Liver (tissue), 9 donors: ENCODE data around the gene PTP4A2. TPM values are rescaled to one million over a fixed set of nuclear protein-coding genes. Genes with fewer than 3 reads are reported as not detected.

Source experiments
- DNase-seq: peaks from one replicate; pipeline ENCODE4 v3.0.0-alpha.2; 2017; ENCODE audit warnings: low spot score
- H3K27ac ChIP-seq, 2 donors: one replicate each; pipeline ENCODE4 v1.7.0; 2013; ENCODE audit warnings: inconsistent platforms in 2 of 2, low read length in 2 of 2, control low read depth in 1 of 2, low read depth in 1 of 2, mild to moderate bottlenecking in 1 of 2
- H3K27me3 ChIP-seq, 4 donors: one replicate each; pipeline versions ENCODE4 v1.6.1 to v1.7.0; 2013; ENCODE audit warnings: low read length in 3 of 4, inconsistent platforms in 1 of 4, mild to moderate bottlenecking in 1 of 4, moderate library complexity in 1 of 4; ENCODE audit not compliant: control insufficient read depth in 4 of 4, insufficient read depth in 4 of 4
- H3K36me3 ChIP-seq, 4 donors: one replicate each; pipeline versions ENCODE4 v1.6.1 to v1.7.0; 2013; ENCODE audit warnings: low read length in 3 of 4, mild to moderate bottlenecking in 3 of 4, low read depth in 1 of 4, moderate library complexity in 1 of 4; ENCODE audit not compliant: control insufficient read depth in 4 of 4, insufficient read depth in 3 of 4
- H3K4me1 ChIP-seq, 4 donors: one replicate each; pipeline versions ENCODE4 v1.6.1 to v1.7.0; 2013; ENCODE audit warnings: low read length in 3 of 4, mild to moderate bottlenecking in 3 of 4, moderate library complexity in 1 of 4; ENCODE audit not compliant: control insufficient read depth in 4 of 4, insufficient read depth in 4 of 4
- H3K4me3 ChIP-seq, 3 donors: one replicate each; pipeline versions ENCODE4 v1.6.1 to v1.7.0; 2013; ENCODE audit warnings: low read length in 3 of 3, control low read depth in 1 of 3, low read depth in 1 of 3, mild to moderate bottlenecking in 1 of 3
- H3K9ac ChIP-seq, 2 donors: one replicate each; pipeline ENCODE4 v1.7.0; 2013; ENCODE audit warnings: low read length in 2 of 2, mild to moderate bottlenecking in 2 of 2, moderate library complexity in 2 of 2, control low read depth in 1 of 2, low read depth in 1 of 2
- H3K9me3 ChIP-seq, 4 donors: one replicate each; pipeline versions ENCODE4 v1.6.1 to v1.7.0; 2013; ENCODE audit warnings: low read length in 3 of 4; ENCODE audit not compliant: control insufficient read depth in 4 of 4
- EGR1 ChIP-seq, 2 donors: IDR thresholded peaks; 2 replicates each; pipeline ENCODE4 v1.6.1; 2016 to 2018; ENCODE audit warnings: antibody characterized with exemption in 2 of 2, low read depth in 2 of 2
- FOXA1 ChIP-seq: IDR thresholded peaks from 2 replicates; pipeline ENCODE4 v1.6.1; 2016; ENCODE audit warnings: antibody characterized with exemption
- FOXA2 ChIP-seq: IDR thresholded peaks from 2 replicates; pipeline ENCODE4 v1.6.1; 2016; ENCODE audit warnings: antibody characterized with exemption
- GABPA ChIP-seq, 2 donors: IDR thresholded peaks in 1 of 2; conservative IDR thresholded peaks in 1 of 2; 2 replicates each; pipeline ENCODE4 v1.6.1; 2016; ENCODE audit warnings: antibody characterized with exemption in 2 of 2, mild to moderate bottlenecking in 1 of 2, moderate library complexity in 1 of 2
- HNF4A ChIP-seq, 2 donors: conservative IDR thresholded peaks; 2 replicates each; pipeline ENCODE4 v1.6.1; 2016; ENCODE audit warnings: antibody characterized with exemption in 2 of 2, mild to moderate bottlenecking in 2 of 2
- HNF4G ChIP-seq: IDR thresholded peaks from 2 replicates; pipeline ENCODE4 v1.6.1; 2016; ENCODE audit warnings: antibody characterized with exemption
- JUND ChIP-seq, 2 donors: IDR thresholded peaks; 2 replicates each; pipeline ENCODE4 v1.6.1; 2016; ENCODE audit warnings: antibody characterized with exemption in 2 of 2
- NR2F2 ChIP-seq: IDR thresholded peaks from 2 replicates; pipeline ENCODE4 v1.6.1; 2016; ENCODE audit warnings: antibody characterized with exemption
- RAD21 ChIP-seq, 2 donors: IDR thresholded peaks; 2 replicates each; pipeline ENCODE4 v1.6.1; 2016; ENCODE audit warnings: antibody characterized with exemption in 2 of 2, mild to moderate bottlenecking in 2 of 2
- RXRA ChIP-seq, 2 donors: IDR thresholded peaks; 2 replicates each; pipeline ENCODE4 v1.6.1; 2017 to 2018; ENCODE audit warnings: antibody characterized with exemption in 2 of 2, mild to moderate bottlenecking in 1 of 2
- SP1 ChIP-seq: IDR thresholded peaks from 2 replicates; pipeline ENCODE4 v1.6.1; 2018; ENCODE audit warnings: antibody characterized with exemption, mild to moderate bottlenecking
- TAF1 ChIP-seq: conservative IDR thresholded peaks from 2 replicates; pipeline ENCODE4 v1.6.1; 2016; ENCODE audit warnings: antibody characterized with exemption, mild to moderate bottlenecking
- YY1 ChIP-seq: IDR thresholded peaks from 2 replicates; pipeline ENCODE4 v1.6.1; 2016; ENCODE audit warnings: antibody characterized with exemption, mild to moderate bottlenecking
- WGBS: extraction: QIAGEN DNeasy Blood & Tissue Kit; methylation state at CpG from one replicate; pipeline ENCODE4 v1.1.7; 2013; 5-methylcytosine and 5-hydroxymethylcytosine counted together
- polyA plus RNA-seq, 2 donors: library from polyadenylated mRNA; stranded (reverse) in 1 of 2; unstranded in 1 of 2; fragments of 200-250 nt in 1 of 2; fragments of >200 nt in 1 of 2; fragmentation: Nextera tagmentation in 1 of 2; extraction: Ambion mirVana in 1 of 2; gene quantifications; one replicate each; pipeline versions ENCODE4 v1.2.1 to v1.2.3, GENCODE V29; 2013 to 2015
- total RNA-seq, 2 donors: library from RNA; depleted of rRNA; stranded (reverse); fragments of >200 nt; gene quantifications; one replicate each; pipeline ENCODE4 v1.2.3, GENCODE V29; 2014
- TF ChIP-seq, protein P1 (sequence below): IDR thresholded peaks from 2 replicates; pipeline ENCODE4 v1.6.1; 2016; ENCODE audit warnings: antibody characterized with exemption
- TF ChIP-seq, protein P2 (sequence below): IDR thresholded peaks from 2 replicates; pipeline ENCODE4 v1.6.1; 2016; ENCODE audit warnings: antibody characterized with exemption, mild to moderate bottlenecking
- TF ChIP-seq, protein P3 (sequence below): fragments of 150-350 bp; IDR thresholded peaks from 2 replicates; pipeline ENCODE4 v1.5.1; 2017; ENCODE audit warnings: improper control_type of control experiment, low read depth, low read length; ENCODE audit not compliant: missing input control
- TF ChIP-seq, protein P4 (sequence below): IDR thresholded peaks from 2 replicates; pipeline ENCODE4 v1.6.1; 2016; ENCODE audit warnings: antibody characterized with exemption
- donor health status: healthy.
- donor health status: healthy.
- donor health status: healthy.
- donor health status: healthy.
- donor health status: healthy.

PTP4A2 gene
- total and polyA plus RNA-seq, 4 donors, result 47.7 to 98.1 (median 71.9) TPM

DNA sequence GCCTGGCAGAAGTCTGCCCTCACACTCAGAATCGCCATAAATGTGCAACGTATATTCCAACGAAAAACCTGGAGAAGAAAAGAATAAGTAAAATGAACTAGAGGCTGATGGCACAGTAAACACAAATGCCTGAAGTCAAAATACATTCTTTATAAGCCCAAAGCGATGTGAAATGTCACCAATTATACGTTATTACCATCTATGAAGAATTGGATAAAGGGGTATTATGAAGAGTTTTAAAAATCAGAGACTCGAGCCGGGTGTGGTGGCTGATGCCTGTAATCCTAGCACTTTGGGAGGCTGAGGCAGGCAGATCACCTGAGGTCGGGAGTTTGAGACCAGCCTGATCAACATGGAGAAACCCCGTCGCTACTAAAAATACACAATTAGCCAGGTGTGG is 18.6 kb downstream of the PTP4A2 start:
- no peaks in the 10 kb centered on the region for H3K27me3 ChIP-seq
- H3K4me1 ChIP-seq, result peaks cover 0 to 9% (median 4%) of the 10 kb centered on the region in 4 donors
- WGBS, result 98% methylated on average over 10 of the region's 10 CpGs
- H3K36me3 ChIP-seq, result peaks cover 2 to 16% (median 10%) of the 10 kb centered on the region in 4 donors
- H3K27ac ChIP-seq, result no peak overlapping the region
- H3K9me3 ChIP-seq, result no peaks in the 10 kb centered on the region
- H3K4me3 ChIP-seq, result no peak overlapping the region
- H3K9ac ChIP-seq, result no peak overlapping the region
- TF ChIP-seq FOXA2 (no peak), RAD21 (IDR thresholded peaks at IDR 0.05) (no peak), TAF1 (no peak), JUND (IDR thresholded peaks at IDR 0.05) (no peak), GABPA (IDR thresholded peaks at IDR 0.05 in 1 of 2, conservative IDR thresholded peaks at IDR 0.05 in 1 of 2) (no peak), RXRA (IDR thresholded peaks at IDR 0.05) (no peak), SP1 (no peak), HNF4A (conservative IDR thresholded peaks at IDR 0.05) (no peak), NR2F2 (no peak), HNF4G (no peak), YY1 (no peak), FOXA1 (no peak), EGR1 (IDR thresholded peaks at IDR 0.05; ENCODE audit: low read depth in 2 of 2) (no peak)
- TF ChIP-seq, protein P1, sequence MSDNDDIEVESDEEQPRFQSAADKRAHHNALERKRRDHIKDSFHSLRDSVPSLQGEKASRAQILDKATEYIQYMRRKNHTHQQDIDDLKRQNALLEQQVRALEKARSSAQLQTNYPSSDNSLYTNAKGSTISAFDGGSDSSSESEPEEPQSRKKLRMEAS, result no peak
- TF ChIP-seq, protein P2, sequence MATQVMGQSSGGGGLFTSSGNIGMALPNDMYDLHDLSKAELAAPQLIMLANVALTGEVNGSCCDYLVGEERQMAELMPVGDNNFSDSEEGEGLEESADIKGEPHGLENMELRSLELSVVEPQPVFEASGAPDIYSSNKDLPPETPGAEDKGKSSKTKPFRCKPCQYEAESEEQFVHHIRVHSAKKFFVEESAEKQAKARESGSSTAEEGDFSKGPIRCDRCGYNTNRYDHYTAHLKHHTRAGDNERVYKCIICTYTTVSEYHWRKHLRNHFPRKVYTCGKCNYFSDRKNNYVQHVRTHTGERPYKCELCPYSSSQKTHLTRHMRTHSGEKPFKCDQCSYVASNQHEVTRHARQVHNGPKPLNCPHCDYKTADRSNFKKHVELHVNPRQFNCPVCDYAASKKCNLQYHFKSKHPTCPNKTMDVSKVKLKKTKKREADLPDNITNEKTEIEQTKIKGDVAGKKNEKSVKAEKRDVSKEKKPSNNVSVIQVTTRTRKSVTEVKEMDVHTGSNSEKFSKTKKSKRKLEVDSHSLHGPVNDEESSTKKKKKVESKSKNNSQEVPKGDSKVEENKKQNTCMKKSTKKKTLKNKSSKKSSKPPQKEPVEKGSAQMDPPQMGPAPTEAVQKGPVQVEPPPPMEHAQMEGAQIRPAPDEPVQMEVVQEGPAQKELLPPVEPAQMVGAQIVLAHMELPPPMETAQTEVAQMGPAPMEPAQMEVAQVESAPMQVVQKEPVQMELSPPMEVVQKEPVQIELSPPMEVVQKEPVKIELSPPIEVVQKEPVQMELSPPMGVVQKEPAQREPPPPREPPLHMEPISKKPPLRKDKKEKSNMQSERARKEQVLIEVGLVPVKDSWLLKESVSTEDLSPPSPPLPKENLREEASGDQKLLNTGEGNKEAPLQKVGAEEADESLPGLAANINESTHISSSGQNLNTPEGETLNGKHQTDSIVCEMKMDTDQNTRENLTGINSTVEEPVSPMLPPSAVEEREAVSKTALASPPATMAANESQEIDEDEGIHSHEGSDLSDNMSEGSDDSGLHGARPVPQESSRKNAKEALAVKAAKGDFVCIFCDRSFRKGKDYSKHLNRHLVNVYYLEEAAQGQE, result no peak
- TF ChIP-seq, protein P3, sequence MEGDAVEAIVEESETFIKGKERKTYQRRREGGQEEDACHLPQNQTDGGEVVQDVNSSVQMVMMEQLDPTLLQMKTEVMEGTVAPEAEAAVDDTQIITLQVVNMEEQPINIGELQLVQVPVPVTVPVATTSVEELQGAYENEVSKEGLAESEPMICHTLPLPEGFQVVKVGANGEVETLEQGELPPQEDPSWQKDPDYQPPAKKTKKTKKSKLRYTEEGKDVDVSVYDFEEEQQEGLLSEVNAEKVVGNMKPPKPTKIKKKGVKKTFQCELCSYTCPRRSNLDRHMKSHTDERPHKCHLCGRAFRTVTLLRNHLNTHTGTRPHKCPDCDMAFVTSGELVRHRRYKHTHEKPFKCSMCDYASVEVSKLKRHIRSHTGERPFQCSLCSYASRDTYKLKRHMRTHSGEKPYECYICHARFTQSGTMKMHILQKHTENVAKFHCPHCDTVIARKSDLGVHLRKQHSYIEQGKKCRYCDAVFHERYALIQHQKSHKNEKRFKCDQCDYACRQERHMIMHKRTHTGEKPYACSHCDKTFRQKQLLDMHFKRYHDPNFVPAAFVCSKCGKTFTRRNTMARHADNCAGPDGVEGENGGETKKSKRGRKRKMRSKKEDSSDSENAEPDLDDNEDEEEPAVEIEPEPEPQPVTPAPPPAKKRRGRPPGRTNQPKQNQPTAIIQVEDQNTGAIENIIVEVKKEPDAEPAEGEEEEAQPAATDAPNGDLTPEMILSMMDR, result no peak
- TF ChIP-seq, protein P4, sequence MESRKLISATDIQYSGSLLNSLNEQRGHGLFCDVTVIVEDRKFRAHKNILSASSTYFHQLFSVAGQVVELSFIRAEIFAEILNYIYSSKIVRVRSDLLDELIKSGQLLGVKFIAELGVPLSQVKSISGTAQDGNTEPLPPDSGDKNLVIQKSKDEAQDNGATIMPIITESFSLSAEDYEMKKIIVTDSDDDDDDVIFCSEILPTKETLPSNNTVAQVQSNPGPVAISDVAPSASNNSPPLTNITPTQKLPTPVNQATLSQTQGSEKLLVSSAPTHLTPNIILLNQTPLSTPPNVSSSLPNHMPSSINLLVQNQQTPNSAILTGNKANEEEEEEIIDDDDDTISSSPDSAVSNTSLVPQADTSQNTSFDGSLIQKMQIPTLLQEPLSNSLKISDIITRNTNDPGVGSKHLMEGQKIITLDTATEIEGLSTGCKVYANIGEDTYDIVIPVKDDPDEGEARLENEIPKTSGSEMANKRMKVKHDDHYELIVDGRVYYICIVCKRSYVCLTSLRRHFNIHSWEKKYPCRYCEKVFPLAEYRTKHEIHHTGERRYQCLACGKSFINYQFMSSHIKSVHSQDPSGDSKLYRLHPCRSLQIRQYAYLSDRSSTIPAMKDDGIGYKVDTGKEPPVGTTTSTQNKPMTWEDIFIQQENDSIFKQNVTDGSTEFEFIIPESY, result no peak
- no peak for DNase-seq

DNA sequence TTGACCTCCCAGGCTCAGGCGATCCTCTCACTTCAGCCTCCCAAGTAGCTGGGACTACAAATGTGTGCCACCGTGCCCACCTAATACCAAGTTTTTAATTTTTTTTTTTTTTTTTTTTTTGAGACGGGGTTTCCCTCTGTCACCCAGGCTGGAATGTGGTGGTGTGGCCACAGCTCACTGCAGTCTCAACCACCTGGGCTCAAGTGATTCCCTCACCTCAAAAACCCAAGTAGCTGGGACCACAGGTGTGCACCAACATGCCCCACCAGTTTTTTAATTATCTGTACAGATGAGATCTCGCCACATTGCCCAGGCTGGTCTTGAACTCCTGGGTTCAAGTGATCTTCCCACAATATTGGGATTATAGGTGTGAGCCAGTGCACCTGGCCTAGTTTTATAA is 22.7 kb downstream of the PTP4A2 start:
- TF ChIP-seq, protein P2, result no peak
- TF ChIP-seq, protein P3, result no peak
- TF ChIP-seq FOXA2, result no peak
- TF ChIP-seq EGR1 (IDR thresholded peaks at IDR 0.05; ENCODE audit: low read depth in 2 of 2), result no peak
- no peak for TF ChIP-seq NR2F2
- TF ChIP-seq, protein P1, result no peak
- no peak for TF ChIP-seq RXRA (IDR thresholded peaks at IDR 0.05)
- WGBS, result 96% methylated on average over 4 of the region's 4 CpGs
- peaks cover 2 to 23% (median 20%) of the 10 kb centered on the region in 4 donors for H3K36me3 ChIP-seq
- H3K27ac ChIP-seq, result no peak overlapping the region
- H3K4me3 ChIP-seq, result no peak overlapping the region
- H3K9ac ChIP-seq, result no peak overlapping the region
- peaks cover 8 to 23% (median 13%) of the 10 kb centered on the region in 4 donors for H3K4me1 ChIP-seq
- DNase-seq, result no peak
- H3K27me3 ChIP-seq, result no peaks in the 10 kb centered on the region
- no peaks in the 10 kb centered on the region for H3K9me3 ChIP-seq
